Esophagus muscularis mucosa (tissue), 4 donors: ENCODE measurements around the gene UBL5. TPM values are rescaled to one million over a fixed set of nuclear protein-coding genes. Genes with fewer than 3 reads are reported as not detected.

Source experiments
- DNase-seq: peaks from one replicate; pipeline ENCODE4 v3.0.0-alpha.2; 2017; ENCODE audit errors: extremely low spot score
- H3K27ac ChIP-seq, 4 donors: fragments of 200-600 bp; sonication (generic); replicated peaks in 1 of 4; 1 replicate in 3 of 4; 2 replicates in 1 of 4; pipeline ENCODE4 v1.5.1; 2016 to 2019; ENCODE audit warnings: mild to moderate bottlenecking in 1 of 4
- H3K27me3 ChIP-seq, 4 donors: fragments of 200-600 bp; sonication (generic); one replicate each; pipeline versions ENCODE4 v1.5.1 to v1.6.0; 2016 to 2019
- H3K36me3 ChIP-seq, 4 donors: fragments of 200-600 bp; sonication (generic); one replicate each; pipeline ENCODE4 v1.5.1; 2016 to 2019
- H3K4me1 ChIP-seq, 4 donors: fragments of 200-600 bp; sonication (generic); one replicate each; pipeline ENCODE4 v1.5.1; 2016 to 2019
- H3K4me3 ChIP-seq, 4 donors: fragments of 200-600 bp; sonication (generic); 1 replicate in 2 of 4; 2 replicates in 2 of 4; pipeline ENCODE4 v1.5.1; 2016 to 2019; ENCODE audit warnings: mild to moderate bottlenecking in 4 of 4, moderate library complexity in 1 of 4
- H3K9me3 ChIP-seq, 4 donors: fragments of 200-600 bp; sonication (generic); 1 replicate in 3 of 4; 2 replicates in 1 of 4; pipeline ENCODE4 v1.5.1; 2016 to 2019
- CTCF ChIP-seq, 3 experiments: fragments of 200-600 bp in 2 of 3; fragments of 450-650 bp in 1 of 3; sonication (generic) in 2 of 3; IDR thresholded peaks; one replicate each; pipeline ENCODE4 v1.5.1; 2017 to 2019; ENCODE audit warnings: antibody characterized with exemption in 3 of 3, mild to moderate bottlenecking in 2 of 3, moderate library complexity in 1 of 3
- EP300 ChIP-seq: sonication (generic); formaldehyde crosslinking; IDR thresholded peaks from one replicate; pipeline ENCODE4 v1.6.1; 2017; ENCODE audit warnings: antibody characterized with exemption
- POLR2A ChIP-seq: fragments of 450-650 bp; IDR thresholded peaks from one replicate; pipeline ENCODE4 v1.6.1; 2017; ENCODE audit warnings: antibody characterized with exemption, moderate library complexity, mild to moderate bottlenecking, low read depth
- POLR2AphosphoS5 ChIP-seq, 2 donors: sonication (generic); formaldehyde crosslinking; IDR thresholded peaks; one replicate each; pipeline ENCODE4 v1.6.1; 2017; ENCODE audit warnings: antibody characterized with exemption in 2 of 2
- WGBS: methylation state at CpG from one replicate; pipeline ENCODE4 v1.1.5; 2018; 5-methylcytosine and 5-hydroxymethylcytosine counted together
- intact Hi-C: fragments of 100-400 bp; cut with DNase I; formaldehyde crosslinking; loops from one replicate; pipeline ENCODE4 v1.15.1; 2023
- total RNA-seq, 4 donors: library from RNA; depleted of rRNA; stranded (reverse); fragments of >200 nt; gene quantifications; one replicate each; pipeline versions ENCODE4 v1.1.0 to v1.2.1, GENCODE V29; 2016

The UBL5 gene
- total RNA-seq, 4 donors from 2014 or later: 297 to 717 (median 464) TPM

- intact Hi-C loops: no loop called here
- no peak for DNase-seq
- Histone ChIP-seq H3K9me3 (no peaks in the 10 kb centered on the region), H3K27me3 (no peaks in the 10 kb centered on the region), H3K36me3 (no peaks in the 10 kb centered on the region), H3K4me3 (no peak overlapping the region), H3K4me1 (no peaks in the 10 kb centered on the region), H3K27ac (no peak overlapping the region)
- 66% methylated on average over 7 of the region's 7 CpGs for WGBS
- no peak for TF ChIP-seq POLR2AphosphoS5 (IDR thresholded peaks at IDR 0.05)
- no peak for TF ChIP-seq POLR2A
- TF ChIP-seq EP300: no peak
- TF ChIP-seq CTCF (IDR thresholded peaks at IDR 0.05): no peak
These were observed 41.4 kb downstream of the UBL5 start for GRCh38 chr19:9868983-9869617.

GRCh38 chr19:9871626-9872338, 44.1 kb downstream of the UBL5 start:
- intact Hi-C loops: no loop called here
- WGBS: 81% methylated on average over 15 of the region's 16 CpGs
- Histone ChIP-seq H3K36me3 (no peaks in the 10 kb centered on the region), H3K9me3 (no peaks in the 10 kb centered on the region), H3K27me3 (peaks cover 0 to 4% (median 0%) of the 10 kb centered on the region in 4 donors), H3K4me3 (no peak overlapping the region), H3K4me1 (no peaks in the 10 kb centered on the region), H3K27ac (no peak overlapping the region)
- no peak for TF ChIP-seq EP300
- TF ChIP-seq POLR2AphosphoS5 (IDR thresholded peaks at IDR 0.05): no peak
- DNase-seq: no peak

GRCh38 chr19:9872618-9873242, 45.0 kb downstream of the UBL5 start:
- no peak for DNase-seq
- H3K9me3 ChIP-seq: no peaks in the 10 kb centered on the region
- intact Hi-C loops: no loop called here
- no peaks in the 10 kb centered on the region for H3K36me3 ChIP-seq
- TF ChIP-seq POLR2AphosphoS5 (IDR thresholded peaks at IDR 0.05) (no peak), CTCF (IDR thresholded peaks at IDR 0.05) (no peak), EP300 (no peak)
- 95% methylated on average over 6 of the region's 8 CpGs for WGBS
- H3K27ac ChIP-seq: no peak overlapping the region
- peaks cover 0 to 4% (median 0%) of the 10 kb centered on the region in 4 donors for H3K27me3 ChIP-seq
- no peak overlapping the region for H3K4me3 ChIP-seq
- H3K4me1 ChIP-seq: no peaks in the 10 kb centered on the region

GRCh38 chr19:9875031-9875627, 47.4 kb downstream of the UBL5 start:
- H3K36me3 ChIP-seq: no peaks in the 10 kb centered on the region
- H3K4me1 ChIP-seq: no peaks in the 10 kb centered on the region
- H3K27ac ChIP-seq: no peak overlapping the region
- H3K9me3 ChIP-seq: no peaks in the 10 kb centered on the region
- no peak overlapping the region for H3K4me3 ChIP-seq
- intact Hi-C loops: no loop called here
- TF ChIP-seq POLR2AphosphoS5 (IDR thresholded peaks at IDR 0.05) (no peak), POLR2A (no peak), EP300 (no peak), CTCF (IDR thresholded peaks at IDR 0.05) (no peak)
- peaks cover 0 to 12% (median 2%) of the 10 kb centered on the region in 4 donors for H3K27me3 ChIP-seq
- DNase-seq: no peak
- WGBS: 71% methylated on average over 13 of the region's 13 CpGs

- no peak for TF ChIP-seq CTCF (IDR thresholded peaks at IDR 0.05)
- no peak for TF ChIP-seq EP300
- no peak for TF ChIP-seq POLR2A
- no peak for TF ChIP-seq POLR2AphosphoS5 (IDR thresholded peaks at IDR 0.05)
- H3K27me3 ChIP-seq: peaks cover 0 to 17% (median 4%) of the 10 kb centered on the region in 4 donors
- WGBS: 85% methylated on average over 5 of the region's 5 CpGs
- H3K27ac ChIP-seq: no peak overlapping the region
- H3K4me1 ChIP-seq: no peaks in the 10 kb centered on the region
- intact Hi-C loops: no loop called here
- no peak overlapping the region for H3K4me3 ChIP-seq
- DNase-seq: no peak
- H3K36me3 ChIP-seq: no peaks in the 10 kb centered on the region
- H3K9me3 ChIP-seq: no peaks in the 10 kb centered on the region
These were observed 48.1 kb downstream of the UBL5 start for GRCh38 chr19:9875796-9876195.
